NT2/D1 (cell line): ENCODE results near the gene ABHD5.

Experiments
- DNase-seq: peaks from one replicate; pipeline ENCODE4 v3.0.0-alpha.2; 2011; ENCODE audit warnings: low read depth, low spot score
- H3K27me3 ChIP-seq: 2 replicates; pipeline ENCODE4 v1.6.0; 2011; ENCODE audit warnings: mild to moderate bottlenecking; ENCODE audit not compliant: insufficient read length, insufficient read depth
- H3K36me3 ChIP-seq: 2 replicates; pipeline ENCODE4 v1.6.1; 2011; ENCODE audit warnings: mild to moderate bottlenecking, low read length, mixed read lengths; ENCODE audit not compliant: insufficient read depth, insufficient read length
- H3K4me1 ChIP-seq: 2 replicates; pipeline ENCODE4 v1.5.1; 2011; ENCODE audit not compliant: insufficient read depth, insufficient read length
- H3K4me3 ChIP-seq: 2 replicates; pipeline ENCODE4 v1.5.1; 2011; ENCODE audit warnings: low read depth; ENCODE audit not compliant: insufficient read length
- H3K9ac ChIP-seq: 2 replicates; pipeline ENCODE4 v1.6.0; 2011; ENCODE audit warnings: low read depth; ENCODE audit not compliant: insufficient read length
- H3K9me3 ChIP-seq: 2 replicates; pipeline ENCODE4 v1.5.1; 2011; ENCODE audit warnings: mild to moderate bottlenecking, low read length; ENCODE audit not compliant: insufficient read depth
- SUZ12 ChIP-seq: IDR thresholded peaks from 2 replicates; pipeline ENCODE4 v1.6.1; 2011; ENCODE audit not compliant: insufficient read length, insufficient read depth; ENCODE audit errors: extremely low read depth
- YY1 ChIP-seq: IDR thresholded peaks from 2 replicates; pipeline ENCODE4 v1.6.1; 2011; ENCODE audit not compliant: insufficient read length, insufficient read depth
- ZNF274 ChIP-seq: IDR thresholded peaks from 2 replicates; pipeline ENCODE4 v1.6.1; 2011; ENCODE audit warnings: mild to moderate bottlenecking, low read depth, low read length

Gene ABHD5

DNA sequence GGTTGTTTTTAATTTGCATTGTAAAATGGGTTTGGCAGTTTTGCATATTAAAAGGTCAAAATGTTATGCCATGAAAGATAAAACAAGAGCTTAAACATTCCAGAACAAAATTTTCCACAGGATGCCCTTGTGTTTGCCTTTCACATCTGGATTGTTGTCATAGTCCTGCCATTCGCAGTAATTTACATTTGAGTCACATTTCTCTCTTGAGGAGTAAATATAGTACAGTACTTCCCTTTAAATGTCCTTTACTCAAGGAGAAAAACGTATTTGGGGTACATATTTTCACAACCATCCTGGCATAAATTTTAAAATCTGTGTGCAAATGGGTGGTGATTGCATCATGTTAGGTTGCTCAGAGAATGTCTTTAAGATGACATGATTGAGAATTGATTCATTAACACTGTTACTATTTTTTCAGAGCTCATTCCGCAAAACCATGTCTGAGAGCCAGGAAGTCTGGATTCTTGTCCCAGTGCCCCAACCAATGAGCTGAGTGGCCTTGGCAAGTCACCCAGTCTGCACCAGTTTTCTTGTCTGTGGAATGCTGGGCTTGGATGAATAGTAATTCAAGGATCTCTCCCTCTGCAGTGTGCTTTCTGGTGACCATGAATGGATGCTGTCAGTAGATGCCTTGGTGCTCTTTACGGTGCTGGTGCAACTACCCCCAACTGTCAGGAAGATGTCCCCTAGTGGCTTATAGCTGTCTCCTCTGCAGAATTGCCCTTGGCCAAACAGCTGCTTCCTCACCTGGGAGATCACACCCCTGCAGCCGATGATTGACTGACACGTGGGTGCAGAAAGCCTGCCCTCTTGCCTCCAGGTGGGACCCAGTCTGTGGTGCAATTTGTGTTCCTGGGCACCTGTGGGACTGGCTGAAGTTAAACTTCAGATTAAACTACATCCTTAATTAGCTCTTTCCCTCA, 43.0 kb downstream of the ABHD5 start:
- Histone ChIP-seq H3K4me1 (no peaks in the 10 kb centered on the region), H3K9me3 (no peaks in the 10 kb centered on the region), H3K9ac (no peak overlapping the region), H3K27me3 (no peaks in the 10 kb centered on the region), H3K36me3 (peaks cover 3% of the 10 kb centered on the region), H3K4me3 (no peak overlapping the region)
- no peak for DNase-seq
- TF ChIP-seq YY1 (no peak), SUZ12 (no peak), ZNF274 (no peak)

- no peaks in the 10 kb centered on the region for H3K27me3 ChIP-seq
- TF ChIP-seq SUZ12, result no peak
- no peak for TF ChIP-seq YY1
- no peak for TF ChIP-seq ZNF274
- H3K36me3 ChIP-seq, result peaks cover 3% of the 10 kb centered on the region
- DNase-seq, result no peak
- H3K9ac ChIP-seq, result no peak overlapping the region
- H3K4me3 ChIP-seq, result no peak overlapping the region
- H3K9me3 ChIP-seq, result no peaks in the 10 kb centered on the region
- H3K4me1 ChIP-seq, result no peaks in the 10 kb centered on the region
Measured at GRCh38 chr3:43734685-43735084, 43.9 kb downstream of the ABHD5 start.

- TF ChIP-seq ZNF274 (no peak), YY1 (no peak), SUZ12 (no peak)
- no peaks in the 10 kb centered on the region for H3K9me3 ChIP-seq
- no peak for DNase-seq
- no peaks in the 10 kb centered on the region for H3K4me1 ChIP-seq
- H3K9ac ChIP-seq, result no peak overlapping the region
- H3K27me3 ChIP-seq, result no peaks in the 10 kb centered on the region
- no peak overlapping the region for H3K4me3 ChIP-seq
- H3K36me3 ChIP-seq, result peaks cover 3% of the 10 kb centered on the region
Measured at GRCh38 chr3:43735618-43736017, 44.9 kb downstream of the ABHD5 start.

DNA sequence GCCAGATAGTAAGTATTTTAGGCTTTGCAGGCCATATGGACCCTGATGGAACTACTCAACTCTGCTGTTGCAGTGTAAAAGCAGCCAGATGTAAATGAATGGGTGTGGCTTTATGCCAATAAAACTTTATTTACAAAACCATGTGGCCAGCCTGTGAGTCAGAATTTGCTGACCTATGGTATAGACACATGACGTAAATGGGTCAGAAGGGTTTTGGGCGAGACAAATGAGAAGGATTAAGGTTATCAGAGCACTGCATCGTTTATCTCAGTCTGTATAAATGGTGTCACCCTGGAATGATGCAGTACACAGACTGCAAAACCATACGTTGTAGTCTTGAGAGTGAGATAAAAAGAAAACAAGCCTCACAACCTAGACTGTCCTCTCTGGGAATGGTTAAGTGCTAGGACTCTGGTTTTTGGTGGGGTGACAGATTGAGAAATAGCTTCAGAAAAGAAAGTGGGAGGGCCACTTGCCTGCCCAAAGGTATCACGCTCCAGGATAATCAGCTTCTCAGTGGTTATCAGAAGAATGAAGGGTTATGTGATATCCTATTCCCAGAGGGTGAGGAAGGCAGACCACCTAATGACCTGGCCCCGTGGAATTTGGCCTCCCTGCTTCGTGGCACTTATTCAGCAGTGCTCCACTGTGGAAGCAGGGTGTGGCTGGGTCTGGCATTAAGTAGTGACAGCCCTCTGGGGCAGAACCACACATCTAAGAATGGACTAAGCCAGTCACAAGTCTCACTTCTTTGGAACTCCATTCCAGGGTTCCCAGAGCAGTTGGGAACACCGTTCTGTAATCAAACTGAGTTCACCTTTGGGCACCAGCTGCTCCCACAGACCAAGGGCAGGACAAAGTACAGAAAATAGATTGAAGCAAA, 46.1 kb downstream of the ABHD5 start:
- no peaks in the 10 kb centered on the region for H3K27me3 ChIP-seq
- no peaks in the 10 kb centered on the region for H3K4me1 ChIP-seq
- H3K4me3 ChIP-seq, result no peak overlapping the region
- peaks cover 3% of the 10 kb centered on the region for H3K36me3 ChIP-seq
- H3K9ac ChIP-seq, result no peak overlapping the region
- no peak for DNase-seq
- H3K9me3 ChIP-seq, result no peaks in the 10 kb centered on the region
- no peak for TF ChIP-seq YY1
- no peak for TF ChIP-seq ZNF274
- TF ChIP-seq SUZ12, result no peak

DNA sequence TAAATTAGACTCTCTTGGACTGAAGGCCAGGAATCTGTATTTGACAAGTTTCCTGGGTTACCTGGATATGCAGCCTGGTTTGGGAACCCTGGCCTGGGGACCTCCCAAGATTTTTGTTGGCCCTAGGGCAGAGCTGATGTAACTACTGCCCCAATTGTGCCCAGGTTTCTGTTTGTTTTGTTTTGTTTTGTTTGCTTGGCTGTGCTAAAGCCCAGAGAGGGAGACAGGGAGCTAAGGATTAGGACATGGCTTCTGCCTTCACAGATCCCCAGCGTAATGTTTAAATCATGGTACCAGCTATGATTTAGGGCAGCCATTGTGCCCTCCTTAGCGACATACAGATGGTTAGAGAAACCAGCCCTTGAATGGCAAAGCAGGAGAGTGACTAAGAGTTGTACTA, 47.6 kb downstream of the ABHD5 start:
- H3K4me3 ChIP-seq, result no peak overlapping the region
- DNase-seq, result no peak
- TF ChIP-seq YY1, result no peak
- no peak for TF ChIP-seq ZNF274
- no peak for TF ChIP-seq SUZ12
- H3K9ac ChIP-seq, result no peak overlapping the region
- no peaks in the 10 kb centered on the region for H3K9me3 ChIP-seq
- H3K36me3 ChIP-seq, result peaks cover 3% of the 10 kb centered on the region
- H3K27me3 ChIP-seq, result no peaks in the 10 kb centered on the region
- no peaks in the 10 kb centered on the region for H3K4me1 ChIP-seq

DNA sequence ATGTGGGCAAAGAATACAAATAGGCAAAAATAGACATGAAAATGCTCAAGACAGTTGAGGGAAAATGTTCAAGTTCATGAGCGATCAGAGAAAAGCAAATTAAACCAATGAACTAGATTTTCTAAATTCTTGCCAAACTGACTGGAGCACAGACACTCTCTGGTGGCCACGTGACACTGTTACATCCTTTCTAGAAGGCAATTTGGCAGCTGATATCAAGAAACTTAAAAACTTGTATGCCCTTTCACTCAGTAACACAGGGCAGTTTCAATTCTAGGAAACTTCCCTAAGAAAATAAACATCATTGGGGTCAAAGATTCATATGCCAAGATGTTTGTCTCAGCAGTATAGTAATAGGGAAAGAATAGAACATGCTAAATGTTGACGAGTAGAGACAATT, 52.2 kb downstream of the ABHD5 start:
- Histone ChIP-seq H3K4me1 (no peaks in the 10 kb centered on the region), H3K27me3 (no peaks in the 10 kb centered on the region), H3K36me3 (no peaks in the 10 kb centered on the region), H3K9ac (no peak overlapping the region), H3K9me3 (peaks cover 11% of the 10 kb centered on the region; the same call in 1 of the 2 replicates), H3K4me3 (no peak overlapping the region)
- DNase-seq, result no peak
- no peak for TF ChIP-seq YY1

DNA sequence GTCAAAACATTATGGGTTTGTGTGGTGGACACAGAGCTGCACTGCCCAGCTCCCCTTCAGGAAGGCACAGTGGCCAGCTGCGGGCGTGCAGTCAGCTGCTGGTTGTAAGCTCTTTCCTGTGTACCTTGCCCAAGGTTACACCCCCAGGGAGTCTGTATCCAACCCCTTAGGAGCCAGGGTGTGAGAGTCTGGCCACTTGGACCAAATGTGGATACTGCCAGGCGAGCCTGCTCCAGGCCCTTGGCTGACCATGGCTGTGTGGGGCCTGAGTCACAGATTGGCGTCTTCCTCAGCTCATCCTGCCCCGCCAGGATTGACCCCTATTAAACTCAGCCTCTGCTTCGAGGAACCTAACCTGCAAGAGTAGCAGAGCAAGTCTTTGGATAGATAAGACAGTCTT, 56.9 kb downstream of the ABHD5 start:
- no peak overlapping the region for H3K4me3 ChIP-seq
- no peak for TF ChIP-seq SUZ12
- TF ChIP-seq ZNF274, result no peak
- no peak for TF ChIP-seq YY1
- no peak overlapping the region for H3K9ac ChIP-seq
- H3K27me3 ChIP-seq, result no peaks in the 10 kb centered on the region
- DNase-seq, result no peak
- H3K9me3 ChIP-seq, result peaks cover 11% of the 10 kb centered on the region; the same call in 1 of the 2 replicates
- peaks cover 6% of the 10 kb centered on the region for H3K4me1 ChIP-seq
- no peaks in the 10 kb centered on the region for H3K36me3 ChIP-seq
